ENCODE measurements around the gene NCEH1. TPM values are rescaled to one million over a fixed set of nuclear protein-coding genes. Genes with fewer than 3 reads are reported as not detected.

The NCEH1 gene
- polyA plus RNA-seq, 1 of the 3 experiments (the other 2 are of a cell fraction), result 7.5 TPM

DNA sequence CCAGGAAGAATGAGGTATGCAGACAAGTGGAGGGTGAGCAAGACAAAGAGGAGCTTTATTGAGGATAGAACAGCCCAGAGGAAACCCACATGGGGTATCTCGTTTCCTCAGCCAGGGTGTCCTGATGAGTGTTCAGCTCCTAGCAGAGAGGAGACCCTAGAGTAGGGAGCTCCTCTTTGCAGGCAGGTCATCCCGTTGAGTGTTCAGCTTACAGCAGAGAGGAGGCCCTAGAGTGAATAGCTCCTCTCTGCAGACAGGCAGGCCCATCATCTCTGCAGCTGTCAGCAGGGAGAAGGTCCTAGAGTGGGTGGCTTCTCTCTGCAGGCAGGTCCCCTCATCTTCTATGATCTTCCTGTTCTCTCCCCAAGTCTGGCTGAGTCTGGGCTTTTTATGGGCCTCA is 97.0 kb downstream of the NCEH1 start:
- 29% methylated on average over 2 of the region's 2 CpGs for WGBS (ENCODE audit: low lambda C conversion rate)
- no peaks in the 10 kb centered on the region for H3K4me1 ChIP-seq (ENCODE audit: control insufficient read depth in 1 of 2, insufficient read depth in 2 of 2, low read depth in 1 of 2, low read length in 1 of 2)
- no peaks in the 10 kb centered on the region for H3K79me2 ChIP-seq (ENCODE audit: insufficient read depth)
- no peaks in the 10 kb centered on the region for H3F3A ChIP-seq (replicated peaks; ENCODE audit: insufficient read depth)
- H3K9me2 ChIP-seq, result no peaks in the 10 kb centered on the region
- no peak overlapping the region for H3K9ac ChIP-seq
- H3K4me3 ChIP-seq (ENCODE audit: low read depth in 2 of 2, low read length in 1 of 2), result no peak overlapping the region
- no peaks in the 10 kb centered on the region for H4K20me1 ChIP-seq (ENCODE audit: insufficient read depth)
- TF ChIP-seq MEF2A (IDR thresholded peaks at IDR 0.05; ENCODE audit: borderline replicate concordance, low read depth) (no peak), TCF12 (IDR thresholded peaks at IDR 0.05) (no peak), FOXJ3 (CRISPR knock-in tag; IDR thresholded peaks at IDR 0.05) (no peak), FOXM1 (IDR thresholded peaks at IDR 0.05; ENCODE audit: low read depth) (no peak), EZH2phosphoT487 (IDR thresholded peaks at IDR 0.05; ENCODE audit: borderline replicate concordance, low read depth) (no peak)
- no peak overlapping the region for H3K27ac ChIP-seq (ENCODE audit: low read depth in 2 of 2, low read length in 1 of 2)
- no peaks in the 10 kb centered on the region for H3K36me3 ChIP-seq (replicated peaks in 1 of 2; ENCODE audit: control insufficient read depth in 1 of 2, insufficient read depth in 2 of 2, low read length in 1 of 2)
- no peaks in the 10 kb centered on the region for H3K27me3 ChIP-seq (ENCODE audit: insufficient read depth)
- DNase-seq, result no peak
- no peaks in the 10 kb centered on the region for H3K9me3 ChIP-seq
- POLR2A ChIA-PET, result no interaction called here
- CTCF ChIA-PET, result interaction anchor here (1.1 kb wide), 1 partner anchor 9 kb away, joined by 3 read pairs; no protein-coding TSS in a partner anchor
- H3K4me2 ChIP-seq, result no peak overlapping the region
- no peak overlapping the region for H2AFZ ChIP-seq (ENCODE audit: low read depth)

DNA sequence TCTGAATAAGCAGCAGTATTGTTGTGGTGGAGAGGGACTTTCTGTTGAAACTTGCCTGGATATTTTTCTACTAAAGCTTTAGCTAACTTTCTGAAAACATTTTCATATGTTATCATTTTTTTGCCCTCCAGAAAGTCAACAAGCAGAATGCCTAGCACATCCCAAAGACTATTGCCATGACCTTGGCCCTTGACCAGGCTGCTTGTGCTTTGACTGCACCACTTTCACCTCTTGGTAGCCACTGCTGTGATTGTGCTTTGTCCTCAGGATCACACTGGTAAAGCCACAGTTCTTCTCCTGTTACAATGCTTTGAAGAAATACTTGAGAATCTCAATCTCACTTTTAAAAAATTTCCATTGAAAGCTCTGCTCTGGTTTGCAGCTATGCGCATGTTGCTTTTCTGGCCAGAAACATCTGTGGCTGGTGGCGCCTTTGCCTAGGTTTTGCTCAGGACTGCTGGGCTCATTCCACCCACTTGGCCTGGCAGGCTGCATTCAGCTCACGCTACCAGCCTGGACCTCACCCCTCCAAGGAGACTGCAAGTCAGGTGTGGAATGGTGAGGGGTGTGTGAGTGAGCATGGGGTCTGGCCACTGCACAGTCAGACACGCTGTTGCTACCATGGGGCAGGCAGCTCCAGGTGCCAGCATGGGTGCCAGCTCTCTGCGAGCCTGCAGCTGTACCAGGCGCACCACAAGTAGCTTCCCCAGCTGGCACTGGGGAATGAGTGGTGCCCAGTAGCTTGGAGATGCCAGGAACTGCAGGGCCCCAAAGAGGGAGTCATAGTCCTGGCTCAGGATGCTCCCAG is 97.8 kb downstream of the NCEH1 start:
- Histone ChIP-seq H3K4me3 (ENCODE audit: low read depth in 2 of 2, low read length in 1 of 2) (no peak overlapping the region), H3F3A (replicated peaks; ENCODE audit: insufficient read depth) (peaks cover 4% of the 10 kb centered on the region), H3K4me1 (ENCODE audit: control insufficient read depth in 1 of 2, insufficient read depth in 2 of 2, low read depth in 1 of 2, low read length in 1 of 2) (no peaks in the 10 kb centered on the region; a peak in 1 of 4 replicates), H4K20me1 (ENCODE audit: insufficient read depth) (no peaks in the 10 kb centered on the region), H3K9me2 (no peaks in the 10 kb centered on the region), H3K27me3 (ENCODE audit: insufficient read depth) (no peaks in the 10 kb centered on the region), H3K36me3 (replicated peaks in 1 of 2; ENCODE audit: control insufficient read depth in 1 of 2, insufficient read depth in 2 of 2, low read length in 1 of 2) (no peaks in the 10 kb centered on the region), H3K4me2 (no peak overlapping the region), H3K9me3 (no peaks in the 10 kb centered on the region), H3K9ac (no peak overlapping the region), H2AFZ (ENCODE audit: low read depth) (no peak overlapping the region), H3K27ac (ENCODE audit: low read depth in 2 of 2, low read length in 1 of 2) (no peak overlapping the region), H3K79me2 (ENCODE audit: insufficient read depth) (no peaks in the 10 kb centered on the region)
- CTCF ChIA-PET, result interaction anchor here (1.1 kb wide), 1 partner anchor 10 kb away, joined by 3 read pairs; no protein-coding TSS in a partner anchor
- POLR2A ChIA-PET, result no interaction called here
- no peak for DNase-seq
- TF ChIP-seq RAD21 (IDR thresholded peaks at IDR 0.05; ENCODE audit: low read length), result no peak
- no peak for TF ChIP-seq TAF1 (IDR thresholded peaks at IDR 0.05; ENCODE audit: borderline replicate concordance, low read depth, low read length)
- TF ChIP-seq, protein P1, sequence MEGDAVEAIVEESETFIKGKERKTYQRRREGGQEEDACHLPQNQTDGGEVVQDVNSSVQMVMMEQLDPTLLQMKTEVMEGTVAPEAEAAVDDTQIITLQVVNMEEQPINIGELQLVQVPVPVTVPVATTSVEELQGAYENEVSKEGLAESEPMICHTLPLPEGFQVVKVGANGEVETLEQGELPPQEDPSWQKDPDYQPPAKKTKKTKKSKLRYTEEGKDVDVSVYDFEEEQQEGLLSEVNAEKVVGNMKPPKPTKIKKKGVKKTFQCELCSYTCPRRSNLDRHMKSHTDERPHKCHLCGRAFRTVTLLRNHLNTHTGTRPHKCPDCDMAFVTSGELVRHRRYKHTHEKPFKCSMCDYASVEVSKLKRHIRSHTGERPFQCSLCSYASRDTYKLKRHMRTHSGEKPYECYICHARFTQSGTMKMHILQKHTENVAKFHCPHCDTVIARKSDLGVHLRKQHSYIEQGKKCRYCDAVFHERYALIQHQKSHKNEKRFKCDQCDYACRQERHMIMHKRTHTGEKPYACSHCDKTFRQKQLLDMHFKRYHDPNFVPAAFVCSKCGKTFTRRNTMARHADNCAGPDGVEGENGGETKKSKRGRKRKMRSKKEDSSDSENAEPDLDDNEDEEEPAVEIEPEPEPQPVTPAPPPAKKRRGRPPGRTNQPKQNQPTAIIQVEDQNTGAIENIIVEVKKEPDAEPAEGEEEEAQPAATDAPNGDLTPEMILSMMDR (IDR thresholded peaks at IDR 0.05), result no peak
- TF ChIP-seq TCF12 (IDR thresholded peaks at IDR 0.05), result no peak
- TF ChIP-seq, protein P2, sequence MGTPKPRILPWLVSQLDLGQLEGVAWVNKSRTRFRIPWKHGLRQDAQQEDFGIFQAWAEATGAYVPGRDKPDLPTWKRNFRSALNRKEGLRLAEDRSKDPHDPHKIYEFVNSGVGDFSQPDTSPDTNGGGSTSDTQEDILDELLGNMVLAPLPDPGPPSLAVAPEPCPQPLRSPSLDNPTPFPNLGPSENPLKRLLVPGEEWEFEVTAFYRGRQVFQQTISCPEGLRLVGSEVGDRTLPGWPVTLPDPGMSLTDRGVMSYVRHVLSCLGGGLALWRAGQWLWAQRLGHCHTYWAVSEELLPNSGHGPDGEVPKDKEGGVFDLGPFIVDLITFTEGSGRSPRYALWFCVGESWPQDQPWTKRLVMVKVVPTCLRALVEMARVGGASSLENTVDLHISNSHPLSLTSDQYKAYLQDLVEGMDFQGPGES (IDR thresholded peaks at IDR 0.05; ENCODE audit: low read depth, low read length), result no peak
- TF ChIP-seq POLR2AphosphoS5 (IDR thresholded peaks at IDR 0.05; ENCODE audit: low read depth, low read length), result no peak
- TF ChIP-seq, protein P3, sequence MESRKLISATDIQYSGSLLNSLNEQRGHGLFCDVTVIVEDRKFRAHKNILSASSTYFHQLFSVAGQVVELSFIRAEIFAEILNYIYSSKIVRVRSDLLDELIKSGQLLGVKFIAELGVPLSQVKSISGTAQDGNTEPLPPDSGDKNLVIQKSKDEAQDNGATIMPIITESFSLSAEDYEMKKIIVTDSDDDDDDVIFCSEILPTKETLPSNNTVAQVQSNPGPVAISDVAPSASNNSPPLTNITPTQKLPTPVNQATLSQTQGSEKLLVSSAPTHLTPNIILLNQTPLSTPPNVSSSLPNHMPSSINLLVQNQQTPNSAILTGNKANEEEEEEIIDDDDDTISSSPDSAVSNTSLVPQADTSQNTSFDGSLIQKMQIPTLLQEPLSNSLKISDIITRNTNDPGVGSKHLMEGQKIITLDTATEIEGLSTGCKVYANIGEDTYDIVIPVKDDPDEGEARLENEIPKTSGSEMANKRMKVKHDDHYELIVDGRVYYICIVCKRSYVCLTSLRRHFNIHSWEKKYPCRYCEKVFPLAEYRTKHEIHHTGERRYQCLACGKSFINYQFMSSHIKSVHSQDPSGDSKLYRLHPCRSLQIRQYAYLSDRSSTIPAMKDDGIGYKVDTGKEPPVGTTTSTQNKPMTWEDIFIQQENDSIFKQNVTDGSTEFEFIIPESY (IDR thresholded peaks at IDR 0.05; ENCODE audit: borderline replicate concordance, low read depth), result no peak
- TF ChIP-seq GATA2 (CRISPR knock-in tag; IDR thresholded peaks at IDR 0.05), result no peak
- TF ChIP-seq NRF1 (IDR thresholded peaks at IDR 0.05; ENCODE audit: low read depth, low read length), result no peak
- TF ChIP-seq YY1 (IDR thresholded peaks at IDR 0.05; ENCODE audit: low read depth), result no peak
- TF ChIP-seq RFX5 (IDR thresholded peaks at IDR 0.05; ENCODE audit: low read length), result no peak
- TF ChIP-seq FOXM1 (IDR thresholded peaks at IDR 0.05; ENCODE audit: low read depth), result no peak
- no peak for TF ChIP-seq TEAD4 (IDR thresholded peaks at IDR 0.05; ENCODE audit: borderline replicate concordance, insufficient read depth)
- TF ChIP-seq, protein P4, sequence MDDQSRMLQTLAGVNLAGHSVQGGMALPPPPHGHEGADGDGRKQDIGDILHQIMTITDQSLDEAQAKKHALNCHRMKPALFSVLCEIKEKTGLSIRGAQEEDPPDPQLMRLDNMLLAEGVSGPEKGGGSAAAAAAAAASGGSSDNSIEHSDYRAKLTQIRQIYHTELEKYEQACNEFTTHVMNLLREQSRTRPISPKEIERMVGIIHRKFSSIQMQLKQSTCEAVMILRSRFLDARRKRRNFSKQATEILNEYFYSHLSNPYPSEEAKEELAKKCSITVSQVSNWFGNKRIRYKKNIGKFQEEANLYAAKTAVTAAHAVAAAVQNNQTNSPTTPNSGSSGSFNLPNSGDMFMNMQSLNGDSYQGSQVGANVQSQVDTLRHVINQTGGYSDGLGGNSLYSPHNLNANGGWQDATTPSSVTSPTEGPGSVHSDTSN (IDR thresholded peaks at IDR 0.05), result no peak
- TF ChIP-seq EZH2phosphoT487 (IDR thresholded peaks at IDR 0.05; ENCODE audit: borderline replicate concordance, low read depth), result no peak
- 94% methylated on average over 4 of the region's 6 CpGs for WGBS (ENCODE audit: low lambda C conversion rate)
